IMR-90 (cell line): Measurements from ENCODE around the gene AKR1C4. TPM values are rescaled to one million over a fixed set of nuclear protein-coding genes. Genes with fewer than 3 reads are reported as not detected.

Source experiments
- ATAC-seq: fragments of 200-7000 bp; cut with Tn5 transposase; 2 replicates; pipeline ENCODE4 v1.9.1; 2020; ENCODE audit warnings: low read depth, mild to moderate bottlenecking, moderate library complexity
- BruUV-seq: library from RNA; stranded (reverse); fragments of 400-500 nt; replicated peaks from 2 replicates; lab custom pipeline; 2021; lab: Mats Ljungman, UMichigan
- CTCF ChIA-PET: fragments of 300-600 bp; formaldehyde crosslinking; extraction: SDS; loops from one replicate; lab custom pipeline; 2021; ENCODE audit warnings: antibody characterized with exemption; lab: Yijun Ruan, JAX
- POLR2A ChIA-PET: fragments of 300-600 bp; sonication (Branson Sonifier 250); formaldehyde crosslinking; loops from one replicate; lab custom pipeline; 2022; ENCODE audit warnings: antibody characterized with exemption; ENCODE audit not compliant: unreplicated experiment; lab: Charles Lee
- DNase-seq: peaks from one replicate; pipeline ENCODE4 v3.0.0; 2013
- H2AFZ ChIP-seq: replicated peaks from 2 replicates; pipeline ENCODE3; 2013; ENCODE audit warnings: low read length, mild to moderate bottlenecking; ENCODE audit not compliant: poor library complexity
- H2AK5ac ChIP-seq: 2 replicates; pipeline ENCODE4 v1.6.1; 2013; ENCODE audit warnings: low read depth, low read length, inconsistent platforms
- H2AK9ac ChIP-seq: replicated peaks from 2 replicates; pipeline ENCODE3; 2013; ENCODE audit warnings: mild to moderate bottlenecking, low read depth, low read length, moderate library complexity; ENCODE audit not compliant: poor library complexity
- H2BK120ac ChIP-seq: 2 replicates; pipeline ENCODE4 v1.6.1; 2013; ENCODE audit warnings: low read depth, low read length, inconsistent platforms
- H2BK15ac ChIP-seq: 3 replicates; pipeline ENCODE4 v1.6.1; 2013; ENCODE audit warnings: low read depth, low read length, inconsistent platforms
- H2BK20ac ChIP-seq: 2 replicates; pipeline ENCODE4 v1.6.1; 2013; ENCODE audit warnings: low read depth, mild to moderate bottlenecking, inconsistent platforms, low read length, moderate library complexity
- H2BK5ac ChIP-seq: 2 replicates; pipeline ENCODE4 v1.6.1; 2013; ENCODE audit warnings: mild to moderate bottlenecking, low read depth, low read length, inconsistent platforms; ENCODE audit not compliant: poor library complexity, severe bottlenecking
- H3K14ac ChIP-seq: replicated peaks from 2 replicates; pipeline ENCODE4 v1.6.1; 2013; ENCODE audit warnings: low read depth, low read length, inconsistent platforms
- H3K18ac ChIP-seq: 2 replicates; pipeline ENCODE4 v1.6.1; 2013; ENCODE audit warnings: low read depth, low read length, control low read depth
- H3K23ac ChIP-seq: 2 replicates; pipeline ENCODE4 v1.6.1; 2013; ENCODE audit warnings: low read depth, low read length, inconsistent platforms
- H3K27ac ChIP-seq: 2 replicates; pipeline ENCODE4 v1.5.1; 2013; ENCODE audit warnings: mild to moderate bottlenecking, control low read depth, low read length; ENCODE audit not compliant: insufficient read depth
- H3K27me3 ChIP-seq: 2 replicates; pipeline ENCODE4 v1.6.1; 2013; ENCODE audit warnings: low read length; ENCODE audit not compliant: control insufficient read depth, insufficient read depth
- H3K36me3 ChIP-seq: 2 replicates; pipeline ENCODE4 v1.6.1; 2013; ENCODE audit warnings: low read length, mixed read lengths; ENCODE audit not compliant: control insufficient read depth, insufficient read depth
- H3K4ac ChIP-seq: 2 replicates; pipeline ENCODE4 v1.6.1; 2013; ENCODE audit warnings: low read depth, low read length, inconsistent platforms
- H3K4me1 ChIP-seq: 2 replicates; pipeline ENCODE4 v1.6.1; 2013; ENCODE audit warnings: low read length, mixed read lengths; ENCODE audit not compliant: control insufficient read depth, insufficient read depth
- H3K4me2 ChIP-seq: 2 replicates; pipeline ENCODE4 v1.6.1; 2013; ENCODE audit warnings: low read depth, mild to moderate bottlenecking, control low read depth, low read length, moderate library complexity
- H3K4me3 ChIP-seq: 2 replicates; pipeline ENCODE4 v1.5.1; 2013; ENCODE audit warnings: low read depth, mild to moderate bottlenecking, control low read depth, low read length, moderate library complexity; ENCODE audit not compliant: insufficient read depth
- H3K56ac ChIP-seq: 2 replicates; pipeline ENCODE4 v1.6.1; 2013; ENCODE audit warnings: low read length, inconsistent platforms; ENCODE audit not compliant: insufficient read depth; ENCODE audit errors: extremely low read depth
- H3K79me1 ChIP-seq, 2 experiments: 2 replicates each; pipeline ENCODE4 v1.6.1; 2013; ENCODE audit warnings: low read length in 2 of 2, inconsistent platforms in 1 of 2, low read depth in 1 of 2
- H3K9ac ChIP-seq: 2 replicates; pipeline ENCODE4 v1.6.1; 2013; ENCODE audit warnings: low read depth, low read length, control low read depth
- H3K9me1 ChIP-seq: 2 replicates; pipeline ENCODE4 v1.6.1; 2013; ENCODE audit warnings: low read length, inconsistent platforms; ENCODE audit not compliant: insufficient read depth
- H3K9me3 ChIP-seq: 2 replicates; pipeline ENCODE4 v1.6.1; 2013; ENCODE audit warnings: low read length; ENCODE audit not compliant: control insufficient read depth, insufficient read depth
- H4K20me1 ChIP-seq: 2 replicates; pipeline ENCODE4 v1.6.1; 2013; ENCODE audit warnings: low read length, inconsistent platforms; ENCODE audit not compliant: insufficient read depth
- H4K5ac ChIP-seq: 2 replicates; pipeline ENCODE4 v1.6.1; 2013; ENCODE audit warnings: mild to moderate bottlenecking, low read depth, low read length, control low read depth
- H4K8ac ChIP-seq, 2 experiments: 2 replicates each; pipeline ENCODE4 v1.6.1; 2013; ENCODE audit warnings: low read depth in 2 of 2, low read length in 2 of 2, control low read depth in 1 of 2, inconsistent platforms in 1 of 2
- H4K91ac ChIP-seq: 2 replicates; pipeline ENCODE4 v1.6.1; 2013; ENCODE audit warnings: low read depth, low read length, inconsistent platforms; ENCODE audit not compliant: insufficient read depth
- BHLHE40 ChIP-seq: fragments of 150-350 bp; IDR thresholded peaks from 2 replicates; pipeline ENCODE4 v1.6.1; 2016; ENCODE audit warnings: mild to moderate bottlenecking, low read depth, low read length
- CEBPB ChIP-seq: IDR thresholded peaks from 2 replicates; pipeline ENCODE4 v1.6.1; 2012; ENCODE audit warnings: low read depth, low read length, improper control_type of control experiment
- CHD1 ChIP-seq: IDR thresholded peaks from 2 replicates; pipeline ENCODE4 v1.6.1; 2012; ENCODE audit warnings: low read depth, low read length, improper control_type of control experiment
- FOS ChIP-seq: fragments of 150-350 bp; IDR thresholded peaks from 2 replicates; pipeline ENCODE4 v1.6.1; 2016; ENCODE audit warnings: low read depth, low read length
- MAFK ChIP-seq: IDR thresholded peaks from 2 replicates; pipeline ENCODE4 v1.6.1; 2012; ENCODE audit warnings: low read depth, low read length, improper control_type of control experiment
- MAZ ChIP-seq: IDR thresholded peaks from 2 replicates; pipeline ENCODE4 v1.6.1; 2012; ENCODE audit warnings: low read depth, mild to moderate bottlenecking, low read length, improper control_type of control experiment, moderate library complexity, borderline replicate concordance
- MXI1 ChIP-seq: IDR thresholded peaks from 2 replicates; pipeline ENCODE4 v1.6.1; 2012; ENCODE audit warnings: low read depth, mild to moderate bottlenecking, low read length, moderate library complexity, borderline replicate concordance
- NFE2L2 ChIP-seq: fragments of 150-350 bp; IDR thresholded peaks from 2 replicates; pipeline ENCODE4 v1.6.1; 2016; ENCODE audit warnings: low read depth, mild to moderate bottlenecking, low read length
- POLR2A ChIP-seq: IDR thresholded peaks from 2 replicates; pipeline ENCODE4 v1.6.1; 2012; ENCODE audit warnings: mild to moderate bottlenecking, low read depth, low read length
- RAD21 ChIP-seq: IDR thresholded peaks from 2 replicates; pipeline ENCODE4 v1.6.1; 2012; ENCODE audit warnings: low read length, improper control_type of control experiment
- RCOR1 ChIP-seq: IDR thresholded peaks from 2 replicates; pipeline ENCODE4 v1.6.1; 2012; ENCODE audit warnings: mild to moderate bottlenecking, low read length, improper control_type of control experiment; ENCODE audit not compliant: insufficient replicate concordance
- RFX5 ChIP-seq: IDR thresholded peaks from 2 replicates; pipeline ENCODE4 v1.8.0; 2012; ENCODE audit warnings: low read depth, mild to moderate bottlenecking, low read length, moderate library complexity
- SMC3 ChIP-seq: fragments of 150-350 bp; IDR thresholded peaks from 2 replicates; pipeline ENCODE4 v1.6.1; 2016; ENCODE audit warnings: low read depth, mild to moderate bottlenecking, antibody characterized with exemption, low read length, moderate library complexity
- WGBS, 2 experiments: methylation state at CpG; one replicate each; pipeline versions ENCODE4 v1.1.5 to v1.1.7; 2013; ENCODE audit warnings: missing lambda C conversion rate in 2 of 2; ENCODE audit not compliant: insufficient read length in 1 of 2; ENCODE audit errors: extremely low coverage in 2 of 2; 5-methylcytosine and 5-hydroxymethylcytosine counted together
- dilution Hi-C: fragments of 300-500 bp; cut with HindIII; formaldehyde crosslinking; loops from one replicate; pipeline ENCODE4 v1.14.3; 2018; ENCODE audit warnings: low sequenced_read_pairs; ENCODE audit not compliant: unreplicated experiment
- in situ Hi-C: fragments of 300-500 bp; cut with MboI; formaldehyde crosslinking; loops from 3 replicates; pipeline ENCODE4 v1.14.3; 2019; ENCODE audit warnings: low sequenced_read_pairs, inconsistent platforms, mixed read lengths
- intact Hi-C: fragments of 100-400 bp; cut with micrococcal nuclease; formaldehyde crosslinking; loops from 2 replicates; pipeline ENCODE4 v1.10.0; 2022
- polyA plus RNA-seq, 3 experiments: library from polyadenylated mRNA; depleted of rRNA; stranded (reverse); fragments of >200 nt; gene quantifications; 2 replicates each; pipeline ENCODE4 v1.2.3, GENCODE V29; 2012; ENCODE audit warnings: low replicate concordance in 1 of 3
- total RNA-seq: library from RNA; depleted of rRNA; stranded (reverse); fragments of >200 nt; gene quantifications from 2 replicates; pipeline ENCODE4 v1.2.3, GENCODE V29; 2012
- TF ChIP-seq, protein P1 (sequence below): fragments of 150-350 bp; IDR thresholded peaks from 2 replicates; pipeline ENCODE4 v1.6.1; 2017; ENCODE audit warnings: mild to moderate bottlenecking, antibody characterized with exemption, low read length, low read depth
- TF ChIP-seq, protein P2 (sequence below): conservative IDR thresholded peaks from 2 replicates; pipeline ENCODE4 v1.5.1; 2012; ENCODE audit warnings: mild to moderate bottlenecking, low read depth, low read length, improper control_type of control experiment
- TF ChIP-seq, protein P3 (sequence below): fragments of 150-350 bp; IDR thresholded peaks from 2 replicates; pipeline ENCODE4 v1.6.1; 2016; ENCODE audit warnings: low read depth, mild to moderate bottlenecking, low read length, moderate library complexity, borderline replicate concordance

The AKR1C4 gene
- total and polyA plus RNA-seq, 2 of the 4 experiments (the other 2 are of a cell fraction), result not detected

DNA sequence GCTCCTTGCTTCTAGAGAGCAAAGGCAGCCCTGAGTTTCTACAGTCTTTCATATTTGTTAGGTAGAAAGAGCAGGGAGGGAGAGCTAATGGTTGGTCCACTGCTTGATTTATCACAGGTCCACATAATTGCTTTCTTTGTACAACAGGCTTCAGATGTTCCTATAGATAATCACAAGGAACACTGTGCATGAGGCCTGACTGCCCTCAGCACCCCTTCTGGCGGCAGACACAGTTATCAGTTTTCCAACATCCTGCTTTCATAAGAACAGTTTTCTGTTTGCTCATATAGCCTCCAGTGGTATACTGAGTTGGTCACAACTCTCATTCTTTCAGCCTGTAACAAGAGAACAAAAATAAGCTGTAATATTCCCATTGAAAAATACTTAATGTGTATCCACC, 69.7 kb downstream of the AKR1C4 start:
- in situ Hi-C loops (no loop called here), dilution Hi-C loops (no loop called here)
- POLR2A ChIA-PET, result no interaction called here

More for the DNA sequence above, 69.7 kb downstream of the AKR1C4 start:
- Histone ChIP-seq H3K27ac (no peak overlapping the region), H4K20me1 (no peaks in the 10 kb centered on the region), H3K4me2 (no peak overlapping the region), H3K18ac (no peak overlapping the region), H4K8ac (no peak overlapping the region), H4K5ac (no peak overlapping the region), H3K27me3 (no peaks in the 10 kb centered on the region), H2AK9ac (no peak overlapping the region), H3K9me1 (no peaks in the 10 kb centered on the region), H3K4me3 (no peak overlapping the region), H3K14ac (no peak overlapping the region), H3K23ac (no peak overlapping the region), H3K4me1 (no peaks in the 10 kb centered on the region), H2BK15ac (no peak overlapping the region), H4K91ac (no peak overlapping the region), H3K9ac (no peak overlapping the region), H3K9me3 (no peaks in the 10 kb centered on the region), H3K4ac (no peak overlapping the region), H2BK5ac (no peak overlapping the region), H3K79me1 (no peaks in the 10 kb centered on the region), H2AFZ (no peak overlapping the region), H3K36me3 (no peaks in the 10 kb centered on the region), H2BK20ac (no peak overlapping the region), H2AK5ac (no peak overlapping the region), H3K56ac (no peak overlapping the region), H2BK120ac (no peak overlapping the region)
- CTCF ChIA-PET, result no interaction called here
- DNase-seq (no peak), ATAC-seq (no peak)
- BruUV-seq, result no TSS peak
- TF ChIP-seq RAD21 (no peak), CHD1 (no peak), FOS (no peak), RCOR1 (no peak), NFE2L2 (no peak), SMC3 (no peak), POLR2A (no peak), BHLHE40 (no peak), RFX5 (no peak), MXI1 (no peak), MAZ (no peak), CEBPB (no peak), MAFK (no peak)
- TF ChIP-seq, protein P1, sequence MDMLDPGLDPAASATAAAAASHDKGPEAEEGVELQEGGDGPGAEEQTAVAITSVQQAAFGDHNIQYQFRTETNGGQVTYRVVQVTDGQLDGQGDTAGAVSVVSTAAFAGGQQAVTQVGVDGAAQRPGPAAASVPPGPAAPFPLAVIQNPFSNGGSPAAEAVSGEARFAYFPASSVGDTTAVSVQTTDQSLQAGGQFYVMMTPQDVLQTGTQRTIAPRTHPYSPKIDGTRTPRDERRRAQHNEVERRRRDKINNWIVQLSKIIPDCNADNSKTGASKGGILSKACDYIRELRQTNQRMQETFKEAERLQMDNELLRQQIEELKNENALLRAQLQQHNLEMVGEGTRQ, result no peak
- TF ChIP-seq, protein P2, sequence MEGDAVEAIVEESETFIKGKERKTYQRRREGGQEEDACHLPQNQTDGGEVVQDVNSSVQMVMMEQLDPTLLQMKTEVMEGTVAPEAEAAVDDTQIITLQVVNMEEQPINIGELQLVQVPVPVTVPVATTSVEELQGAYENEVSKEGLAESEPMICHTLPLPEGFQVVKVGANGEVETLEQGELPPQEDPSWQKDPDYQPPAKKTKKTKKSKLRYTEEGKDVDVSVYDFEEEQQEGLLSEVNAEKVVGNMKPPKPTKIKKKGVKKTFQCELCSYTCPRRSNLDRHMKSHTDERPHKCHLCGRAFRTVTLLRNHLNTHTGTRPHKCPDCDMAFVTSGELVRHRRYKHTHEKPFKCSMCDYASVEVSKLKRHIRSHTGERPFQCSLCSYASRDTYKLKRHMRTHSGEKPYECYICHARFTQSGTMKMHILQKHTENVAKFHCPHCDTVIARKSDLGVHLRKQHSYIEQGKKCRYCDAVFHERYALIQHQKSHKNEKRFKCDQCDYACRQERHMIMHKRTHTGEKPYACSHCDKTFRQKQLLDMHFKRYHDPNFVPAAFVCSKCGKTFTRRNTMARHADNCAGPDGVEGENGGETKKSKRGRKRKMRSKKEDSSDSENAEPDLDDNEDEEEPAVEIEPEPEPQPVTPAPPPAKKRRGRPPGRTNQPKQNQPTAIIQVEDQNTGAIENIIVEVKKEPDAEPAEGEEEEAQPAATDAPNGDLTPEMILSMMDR, result no peak
- TF ChIP-seq, protein P3, sequence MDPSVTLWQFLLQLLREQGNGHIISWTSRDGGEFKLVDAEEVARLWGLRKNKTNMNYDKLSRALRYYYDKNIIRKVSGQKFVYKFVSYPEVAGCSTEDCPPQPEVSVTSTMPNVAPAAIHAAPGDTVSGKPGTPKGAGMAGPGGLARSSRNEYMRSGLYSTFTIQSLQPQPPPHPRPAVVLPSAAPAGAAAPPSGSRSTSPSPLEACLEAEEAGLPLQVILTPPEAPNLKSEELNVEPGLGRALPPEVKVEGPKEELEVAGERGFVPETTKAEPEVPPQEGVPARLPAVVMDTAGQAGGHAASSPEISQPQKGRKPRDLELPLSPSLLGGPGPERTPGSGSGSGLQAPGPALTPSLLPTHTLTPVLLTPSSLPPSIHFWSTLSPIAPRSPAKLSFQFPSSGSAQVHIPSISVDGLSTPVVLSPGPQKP, result no peak
- WGBS, 2 experiments, result no CpG with 5 or more reads among the region's 1 CpG
- intact Hi-C loops, result no loop called here
